OCI-LY1 (cell line): ENCODE results near the gene FKBP1A.

Source experiments
- H2AFZ ChIP-seq: fragments of 200-600 bp; sonication (generic), shearing (Covaris generic); 2 replicates; pipeline ENCODE4 v1.6.0; 2014; ENCODE audit warnings: antibody characterized with exemption, mild to moderate bottlenecking, low read length
- H3F3A ChIP-seq: fragments of 200-600 bp; sonication (generic), shearing (Covaris generic); 2 replicates; pipeline ENCODE4 v1.6.0; 2014; ENCODE audit warnings: mild to moderate bottlenecking, antibody characterized with exemption, low read length, moderate library complexity; ENCODE audit not compliant: insufficient read depth
- H3K27ac ChIP-seq: fragments of 200-600 bp; sonication (generic); 2 replicates; pipeline ENCODE4 v1.5.1; 2014; ENCODE audit warnings: low read length, mixed run types, mild to moderate bottlenecking, low read depth; ENCODE audit not compliant: poor library complexity, severe bottlenecking
- H3K27me3 ChIP-seq: fragments of 200-600 bp; sonication (generic); 2 replicates; pipeline ENCODE4 v1.6.0; 2014; ENCODE audit warnings: antibody characterized with exemption, mild to moderate bottlenecking, low read length, moderate library complexity; ENCODE audit not compliant: insufficient read depth
- H3K36me3 ChIP-seq: fragments of 200-600 bp; sonication (generic); 2 replicates; pipeline ENCODE4 v1.6.1; 2014; ENCODE audit warnings: mild to moderate bottlenecking, antibody characterized with exemption, low read length, moderate library complexity, mixed read lengths; ENCODE audit not compliant: insufficient read depth
- H3K4me1 ChIP-seq: fragments of 200-600 bp; sonication (generic); 2 replicates; pipeline ENCODE4 v1.5.1; 2014; ENCODE audit warnings: mild to moderate bottlenecking, low read length, moderate library complexity; ENCODE audit not compliant: insufficient read depth, severe bottlenecking
- H3K4me2 ChIP-seq: fragments of 200-600 bp; sonication (generic), shearing (Covaris generic); 2 replicates; pipeline ENCODE4 v1.6.1; 2014; ENCODE audit warnings: low read length
- H3K4me3 ChIP-seq: fragments of 200-600 bp; sonication (generic); 2 replicates; pipeline ENCODE4 v1.5.1; 2014; ENCODE audit warnings: low read length, low read depth, mild to moderate bottlenecking, mixed read lengths; ENCODE audit not compliant: poor library complexity, severe bottlenecking
- H3K79me2 ChIP-seq: fragments of 200-600 bp; shearing (Covaris generic); 2 replicates; pipeline ENCODE4 v1.6.1; 2016; ENCODE audit warnings: mixed run types, low read length, mixed read lengths; ENCODE audit not compliant: insufficient read depth
- H3K9ac ChIP-seq: fragments of 200-600 bp; sonication (generic), shearing (Covaris generic); 2 replicates; pipeline ENCODE4 v1.6.1; 2014; ENCODE audit warnings: mild to moderate bottlenecking, low read length, mixed read lengths
- H3K9me2 ChIP-seq: fragments of 200-600 bp; sonication (generic), shearing (Covaris generic); 2 replicates; pipeline ENCODE4 v1.6.1; 2014; ENCODE audit warnings: low read depth, mild to moderate bottlenecking, low read length, mixed read lengths
- H3K9me3 ChIP-seq: fragments of 200-600 bp; shearing (Covaris generic); 2 replicates; pipeline ENCODE4 v1.6.1; 2014; ENCODE audit warnings: low read length, mixed read lengths
- H4K20me1 ChIP-seq: fragments of 200-600 bp; sonication (generic), shearing (Covaris generic); 2 replicates; pipeline ENCODE4 v1.6.0; 2016; ENCODE audit warnings: mild to moderate bottlenecking, low read length; ENCODE audit not compliant: insufficient read depth
- CTCF ChIP-seq: fragments of 200-600 bp; sonication (generic), shearing (Covaris generic); IDR thresholded peaks from 2 replicates; pipeline ENCODE4 v1.5.1; 2017; ENCODE audit warnings: mild to moderate bottlenecking, antibody characterized with exemption, low read length, moderate library complexity, mixed read lengths
- EZH2 ChIP-seq: fragments of 200-600 bp; sonication (generic), shearing (Covaris generic); IDR thresholded peaks from 2 replicates; pipeline ENCODE4 v1.8.0; 2017; ENCODE audit warnings: borderline replicate concordance, mixed run types, mild to moderate bottlenecking, antibody characterized with exemption, low read length, moderate library complexity, mixed read lengths

FKBP1A gene

GRCh38 chr20:1388253-1388652, 4.6 kb downstream of the FKBP1A start:
- Histone ChIP-seq H2AFZ (no peak overlapping the region), H3K9me2 (no peaks in the 10 kb centered on the region), H3F3A (no peaks in the 10 kb centered on the region), H3K9me3 (no peaks in the 10 kb centered on the region), H3K4me3 (peak overlapping the region; percentile 44), H3K27ac (peak overlapping the region; percentile 7), H3K4me2 (peak overlapping the region; percentile 79; the same call in 1 of the 2 replicates), H3K36me3 (peaks cover 14% of the 10 kb centered on the region; the same call in 1 of the 2 replicates), H3K4me1 (peaks cover 45% of the 10 kb centered on the region), H3K79me2 (peaks cover 87% of the 10 kb centered on the region), H3K9ac (no peak overlapping the region), H3K27me3 (no peaks in the 10 kb centered on the region), H4K20me1 (0 out of 2 replicates have a peak, but pooled peaks cover 3% of the 10 kb centered on the region)
- TF ChIP-seq CTCF (no peak), EZH2 (no peak)

GRCh38 chr20:1386323-1386722, 6.5 kb downstream of the FKBP1A start:
- Histone ChIP-seq H3K27ac (no peak overlapping the region), H3K27me3 (no peaks in the 10 kb centered on the region), H3K9me3 (no peaks in the 10 kb centered on the region), H3K4me2 (no peak overlapping the region), H3K79me2 (peaks cover 96% of the 10 kb centered on the region), H3K4me1 (peaks cover 51% of the 10 kb centered on the region), H3K36me3 (peaks cover 22% of the 10 kb centered on the region; the same call in 1 of the 2 replicates), H3K9me2 (no peaks in the 10 kb centered on the region), H2AFZ (no peak overlapping the region), H3K9ac (no peak overlapping the region), H3F3A (no peaks in the 10 kb centered on the region), H3K4me3 (no peak overlapping the region), H4K20me1 (peaks cover 4% of the 10 kb centered on the region; the same call in 1 of the 2 replicates)
- TF ChIP-seq CTCF (no peak), EZH2 (no peak)

- H4K20me1 ChIP-seq, result peaks cover 8% of the 10 kb centered on the region
- H3K4me1 ChIP-seq, result peaks cover 39% of the 10 kb centered on the region
- H3K27me3 ChIP-seq, result no peaks in the 10 kb centered on the region
These were observed 9.0 kb downstream of the FKBP1A start for GRCh38 chr20:1383623-1384404.

More at GRCh38 chr20:1383623-1384404, 9.0 kb downstream of the FKBP1A start:
- Histone ChIP-seq H3K9me3 (no peaks in the 10 kb centered on the region), H3K79me2 (peaks cover 98% of the 10 kb centered on the region), H3K9ac (no peak overlapping the region), H3K4me2 (no peak overlapping the region), H3K36me3 (peaks cover 22% of the 10 kb centered on the region; the same call in 1 of the 2 replicates), H3F3A (no peaks in the 10 kb centered on the region), H3K4me3 (no peak overlapping the region), H3K9me2 (no peaks in the 10 kb centered on the region), H2AFZ (no peak overlapping the region), H3K27ac (no peak overlapping the region)
- no peak for TF ChIP-seq CTCF
- no peak for TF ChIP-seq EZH2
